IMR-90 (cell line): Measurements from ENCODE around the gene LRRTM4.

Experiments used
- BHLHE40 ChIP-seq: fragments of 150-350 bp; IDR thresholded peaks from 2 replicates; pipeline ENCODE4 v1.6.1; 2016; ENCODE audit warnings: mild to moderate bottlenecking, low read depth, low read length
- CEBPB ChIP-seq: IDR thresholded peaks from 2 replicates; pipeline ENCODE4 v1.6.1; 2012; ENCODE audit warnings: low read depth, low read length, improper control_type of control experiment
- FOS ChIP-seq: fragments of 150-350 bp; IDR thresholded peaks from 2 replicates; pipeline ENCODE4 v1.6.1; 2016; ENCODE audit warnings: low read depth, low read length
- MXI1 ChIP-seq: IDR thresholded peaks from 2 replicates; pipeline ENCODE4 v1.6.1; 2012; ENCODE audit warnings: low read depth, mild to moderate bottlenecking, low read length, moderate library complexity, borderline replicate concordance
- POLR2A ChIP-seq: IDR thresholded peaks from 2 replicates; pipeline ENCODE4 v1.6.1; 2012; ENCODE audit warnings: mild to moderate bottlenecking, low read depth, low read length
- RAD21 ChIP-seq: IDR thresholded peaks from 2 replicates; pipeline ENCODE4 v1.6.1; 2012; ENCODE audit warnings: low read length, improper control_type of control experiment
- RFX5 ChIP-seq: IDR thresholded peaks from 2 replicates; pipeline ENCODE4 v1.8.0; 2012; ENCODE audit warnings: low read depth, mild to moderate bottlenecking, low read length, moderate library complexity
- SMC3 ChIP-seq: fragments of 150-350 bp; IDR thresholded peaks from 2 replicates; pipeline ENCODE4 v1.6.1; 2016; ENCODE audit warnings: low read depth, mild to moderate bottlenecking, antibody characterized with exemption, low read length, moderate library complexity
- TF ChIP-seq, protein P1 (sequence below): fragments of 150-350 bp; IDR thresholded peaks from 2 replicates; pipeline ENCODE4 v1.6.1; 2016; ENCODE audit warnings: low read depth, mild to moderate bottlenecking, low read length, moderate library complexity, borderline replicate concordance
- TF ChIP-seq, protein P2 (sequence below): conservative IDR thresholded peaks from 2 replicates; pipeline ENCODE4 v1.5.1; 2012; ENCODE audit warnings: mild to moderate bottlenecking, low read depth, low read length, improper control_type of control experiment
- TF ChIP-seq, protein P3 (sequence below): fragments of 150-350 bp; IDR thresholded peaks from 2 replicates; pipeline ENCODE4 v1.6.1; 2017; ENCODE audit warnings: mild to moderate bottlenecking, antibody characterized with exemption, low read length, low read depth

DNA sequence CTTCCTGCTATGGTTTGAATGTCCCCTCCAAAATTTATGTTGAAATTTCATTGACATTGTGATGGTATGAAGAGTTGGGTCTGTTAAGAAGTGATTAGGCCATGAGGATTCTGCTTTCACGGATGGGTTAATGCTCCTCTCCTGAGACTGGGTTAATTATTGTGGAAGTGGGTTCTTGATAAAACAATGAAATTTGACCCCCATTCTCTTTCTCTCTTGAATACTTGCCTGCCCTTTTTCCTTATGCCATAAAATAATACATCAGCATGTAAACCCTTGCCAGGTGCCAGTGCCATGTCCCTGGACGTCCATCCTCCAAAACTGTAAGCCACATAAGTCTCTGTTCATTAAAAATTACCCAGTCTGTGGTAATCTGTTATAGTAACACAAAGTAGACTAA is 352.8 kb downstream of the LRRTM4 start:
- TF ChIP-seq, protein P1, sequence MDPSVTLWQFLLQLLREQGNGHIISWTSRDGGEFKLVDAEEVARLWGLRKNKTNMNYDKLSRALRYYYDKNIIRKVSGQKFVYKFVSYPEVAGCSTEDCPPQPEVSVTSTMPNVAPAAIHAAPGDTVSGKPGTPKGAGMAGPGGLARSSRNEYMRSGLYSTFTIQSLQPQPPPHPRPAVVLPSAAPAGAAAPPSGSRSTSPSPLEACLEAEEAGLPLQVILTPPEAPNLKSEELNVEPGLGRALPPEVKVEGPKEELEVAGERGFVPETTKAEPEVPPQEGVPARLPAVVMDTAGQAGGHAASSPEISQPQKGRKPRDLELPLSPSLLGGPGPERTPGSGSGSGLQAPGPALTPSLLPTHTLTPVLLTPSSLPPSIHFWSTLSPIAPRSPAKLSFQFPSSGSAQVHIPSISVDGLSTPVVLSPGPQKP, result no peak
- TF ChIP-seq, protein P2, sequence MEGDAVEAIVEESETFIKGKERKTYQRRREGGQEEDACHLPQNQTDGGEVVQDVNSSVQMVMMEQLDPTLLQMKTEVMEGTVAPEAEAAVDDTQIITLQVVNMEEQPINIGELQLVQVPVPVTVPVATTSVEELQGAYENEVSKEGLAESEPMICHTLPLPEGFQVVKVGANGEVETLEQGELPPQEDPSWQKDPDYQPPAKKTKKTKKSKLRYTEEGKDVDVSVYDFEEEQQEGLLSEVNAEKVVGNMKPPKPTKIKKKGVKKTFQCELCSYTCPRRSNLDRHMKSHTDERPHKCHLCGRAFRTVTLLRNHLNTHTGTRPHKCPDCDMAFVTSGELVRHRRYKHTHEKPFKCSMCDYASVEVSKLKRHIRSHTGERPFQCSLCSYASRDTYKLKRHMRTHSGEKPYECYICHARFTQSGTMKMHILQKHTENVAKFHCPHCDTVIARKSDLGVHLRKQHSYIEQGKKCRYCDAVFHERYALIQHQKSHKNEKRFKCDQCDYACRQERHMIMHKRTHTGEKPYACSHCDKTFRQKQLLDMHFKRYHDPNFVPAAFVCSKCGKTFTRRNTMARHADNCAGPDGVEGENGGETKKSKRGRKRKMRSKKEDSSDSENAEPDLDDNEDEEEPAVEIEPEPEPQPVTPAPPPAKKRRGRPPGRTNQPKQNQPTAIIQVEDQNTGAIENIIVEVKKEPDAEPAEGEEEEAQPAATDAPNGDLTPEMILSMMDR, result no peak
- TF ChIP-seq POLR2A, result no peak
- TF ChIP-seq RFX5, result no peak
- no peak for TF ChIP-seq MXI1
- TF ChIP-seq FOS, result no peak
- TF ChIP-seq, protein P3, sequence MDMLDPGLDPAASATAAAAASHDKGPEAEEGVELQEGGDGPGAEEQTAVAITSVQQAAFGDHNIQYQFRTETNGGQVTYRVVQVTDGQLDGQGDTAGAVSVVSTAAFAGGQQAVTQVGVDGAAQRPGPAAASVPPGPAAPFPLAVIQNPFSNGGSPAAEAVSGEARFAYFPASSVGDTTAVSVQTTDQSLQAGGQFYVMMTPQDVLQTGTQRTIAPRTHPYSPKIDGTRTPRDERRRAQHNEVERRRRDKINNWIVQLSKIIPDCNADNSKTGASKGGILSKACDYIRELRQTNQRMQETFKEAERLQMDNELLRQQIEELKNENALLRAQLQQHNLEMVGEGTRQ, result no peak
- TF ChIP-seq RAD21, result no peak
- TF ChIP-seq SMC3, result no peak
- no peak for TF ChIP-seq BHLHE40
- no peak for TF ChIP-seq CEBPB
